CD14-positive monocyte (primary cell): ENCODE results near the gene MYO1D. TPM values are rescaled to one million over a fixed set of nuclear protein-coding genes. Genes with fewer than 3 reads are reported as not detected.

Experiments
- DNase-seq, 3 donors: peaks; one replicate each; pipeline ENCODE4 v3.0.0-alpha.2; 2011 to 2022
- H2AFZ ChIP-seq: 2 replicates; pipeline ENCODE4 v1.6.0; 2012; ENCODE audit warnings: mild to moderate bottlenecking, low read depth, low read length, inconsistent platforms; ENCODE audit not compliant: insufficient read depth, poor library complexity, severe bottlenecking
- H3K27ac ChIP-seq, 2 donors: 1 replicate in 1 of 2; 2 replicates in 1 of 2; pipeline ENCODE4 v1.5.1; 2012 to 2013; ENCODE audit warnings: low read length in 2 of 2, control low read depth in 1 of 2, inconsistent platforms in 1 of 2, low read depth in 1 of 2, mild to moderate bottlenecking in 1 of 2
- H3K27me3 ChIP-seq, 2 donors: one replicate each; pipeline versions ENCODE4 v1.6.0 to v1.6.1; 2011 to 2013; ENCODE audit warnings: low read length in 2 of 2; ENCODE audit not compliant: control insufficient read depth in 2 of 2, insufficient read depth in 2 of 2
- H3K36me3 ChIP-seq, 2 donors: replicated peaks in 1 of 2; 1 replicate in 1 of 2; 2 replicates in 1 of 2; pipeline versions ENCODE4 v1.5.1 to v1.6.1; 2012 to 2013; ENCODE audit warnings: low read length in 2 of 2, control low read depth in 1 of 2, inconsistent platforms in 1 of 2, mild to moderate bottlenecking in 1 of 2; ENCODE audit not compliant: insufficient read depth in 2 of 2, control insufficient read depth in 1 of 2
- H3K4me1 ChIP-seq, 2 donors: 1 replicate in 1 of 2; 2 replicates in 1 of 2; pipeline versions ENCODE4 v1.5.1 to v1.6.1; 2012 to 2013; ENCODE audit warnings: low read length in 2 of 2, control low read depth in 1 of 2, inconsistent platforms in 1 of 2, mild to moderate bottlenecking in 1 of 2, moderate library complexity in 1 of 2; ENCODE audit not compliant: insufficient read depth in 2 of 2, control insufficient read depth in 1 of 2
- H3K4me2 ChIP-seq: replicated peaks from 2 replicates; pipeline ENCODE3; 2012; ENCODE audit warnings: low read length, moderate library complexity, mild to moderate bottlenecking; ENCODE audit not compliant: poor library complexity, severe bottlenecking; ENCODE audit errors: extremely low read depth
- H3K4me3 ChIP-seq, 3 experiments: fragments of 200-600 bp in 1 of 3; sonication (generic) in 1 of 3; replicated peaks in 1 of 3; 1 replicate in 2 of 3; 2 replicates in 1 of 3; pipeline ENCODE4 v1.5.1; 2011 to 2013; ENCODE audit warnings: low read length in 3 of 3, mild to moderate bottlenecking in 3 of 3, control low read depth in 2 of 3, low read depth in 2 of 3, inconsistent platforms in 1 of 3, moderate library complexity in 1 of 3
- H3K79me2 ChIP-seq: 2 replicates; pipeline ENCODE4 v1.6.0; 2012; ENCODE audit warnings: mild to moderate bottlenecking, control low read depth, inconsistent platforms, low read length, moderate library complexity; ENCODE audit not compliant: insufficient read depth
- H3K9ac ChIP-seq: 2 replicates; pipeline ENCODE4 v1.6.0; 2017; ENCODE audit warnings: low read length, mild to moderate bottlenecking; ENCODE audit not compliant: insufficient read depth, poor library complexity, severe bottlenecking
- H3K9me3 ChIP-seq, 2 donors: replicated peaks in 1 of 2; 1 replicate in 1 of 2; 2 replicates in 1 of 2; pipeline versions ENCODE4 v1.5.1 to v1.6.1; 2012 to 2013; ENCODE audit warnings: low read length in 2 of 2, control low read depth in 1 of 2; ENCODE audit not compliant: control insufficient read depth in 1 of 2, insufficient read depth in 1 of 2
- H4K20me1 ChIP-seq: 2 replicates; pipeline ENCODE4 v1.6.0; 2012; ENCODE audit warnings: mild to moderate bottlenecking, low read length, control low read depth, moderate library complexity; ENCODE audit not compliant: insufficient read depth
- H3K27ac Mint-ChIP-seq, 7 donors: one replicate each; pipeline ENCODE4 v1.8.0; 2020; ENCODE audit warnings: mild to moderate bottlenecking in 7 of 7, mixed read lengths in 7 of 7, moderate library complexity in 6 of 7, inconsistent platforms in 2 of 7
- H3K27me3 Mint-ChIP-seq, 3 donors: one replicate each; pipeline ENCODE4 v1.8.0; 2021 to 2022; ENCODE audit warnings: low read depth in 3 of 3, mild to moderate bottlenecking in 3 of 3, mixed read lengths in 3 of 3, moderate library complexity in 3 of 3, inconsistent platforms in 1 of 3
- H3K36me3 Mint-ChIP-seq, 2 donors: one replicate each; pipeline ENCODE4 v1.8.0; 2020; ENCODE audit warnings: mixed read lengths in 2 of 2, inconsistent platforms in 1 of 2, mild to moderate bottlenecking in 1 of 2
- H3K4me1 Mint-ChIP-seq: one replicate; pipeline ENCODE4 v1.8.0; 2020; ENCODE audit warnings: mild to moderate bottlenecking, mixed read lengths
- H3K4me3 Mint-ChIP-seq, 2 donors: one replicate each; pipeline ENCODE4 v1.8.0; 2020; ENCODE audit warnings: mild to moderate bottlenecking in 2 of 2, mixed read lengths in 2 of 2, moderate library complexity in 1 of 2
- H3K9me3 Mint-ChIP-seq, 7 donors: one replicate each; pipeline ENCODE4 v1.8.0; 2020 to 2022; ENCODE audit warnings: mixed read lengths in 7 of 7, mild to moderate bottlenecking in 6 of 7, moderate library complexity in 6 of 7, inconsistent platforms in 2 of 7
- CTCF ChIP-seq: fragments of 200-600 bp; IDR thresholded peaks from one replicate; pipeline ENCODE4 v1.8.0; 2022; ENCODE audit warnings: antibody characterized with exemption, mild to moderate bottlenecking
- WGBS: methylation state at CpG from one replicate; pipeline ENCODE4 v1.1.5; 2013; ENCODE audit warnings: missing lambda C conversion rate; ENCODE audit not compliant: insufficient coverage; 5-methylcytosine and 5-hydroxymethylcytosine counted together
- intact Hi-C, 2 donors: fragments of 100-400 bp; cut with micrococcal nuclease; formaldehyde crosslinking; loops; one replicate each; pipeline versions ENCODE4 v1.15.0 to v1.15.1; 2023
- polyA plus RNA-seq, 3 donors: library from polyadenylated mRNA; depleted of rRNA in 1 of 3; unstranded in 2 of 3; stranded (reverse) in 1 of 3; fragments of 300-500 nt in 2 of 3; fragments of >200 nt in 1 of 3; fragmentation: Illumina TruSeq in 2 of 3; gene quantifications; 1 replicate in 2 of 3; 2 replicates in 1 of 3; pipeline ENCODE4 v1.2.3, GENCODE V29; 2012 to 2021

MYO1D gene
- polyA plus RNA-seq, 3 donors, result 0.22 to 0.39 (median 0.26) TPM

- peaks cover 30 to 41% of the 10 kb centered on the region in 2 donors for H3K27me3 ChIP-seq
- H3K79me2 ChIP-seq, result no peaks in the 10 kb centered on the region
- H3K36me3 ChIP-seq, result no peaks in the 10 kb centered on the region
- no peak overlapping the region for H3K4me2 ChIP-seq
- no peaks in the 10 kb centered on the region for H3K9me3 ChIP-seq
- Mint-ChIP-seq H3K4me1 (peaks cover 20% of the 10 kb centered on the region), H3K9me3 (peaks cover 0 to 21% (median 4%) of the 10 kb centered on the region in 7 donors), H3K27ac (peak overlapping the region in 1 of 7 donors; percentile 12), H3K27me3 (peaks cover 43 to 49% (median 45%) of the 10 kb centered on the region in 3 donors), H3K36me3 (peaks cover 6 to 17% of the 10 kb centered on the region in 2 donors), H3K4me3 (peak overlapping the region in 1 of 2 donors; percentile 93)
- TF ChIP-seq CTCF, result no peak
- 100% methylated on average over 4 of the region's 7 CpGs for WGBS
- intact Hi-C loops, result no loop called here
- no peak overlapping the region for H2AFZ ChIP-seq
- DNase-seq, result no peak
- H4K20me1 ChIP-seq, result no peaks in the 10 kb centered on the region
- no peak overlapping the region for H3K9ac ChIP-seq
- no peak overlapping the region for H3K4me3 ChIP-seq
- H3K4me1 ChIP-seq, result peaks cover 15 to 19% of the 10 kb centered on the region in 2 donors
- no peak overlapping the region for H3K27ac ChIP-seq
Measured at GRCh38 chr17:32517982-32518381, 358.9 kb downstream of the MYO1D start.

GRCh38 chr17:32516940-32517701 lies 359.8 kb downstream of the MYO1D start:
- Histone ChIP-seq H3K9me3 (no peaks in the 10 kb centered on the region), H3K4me2 (no peak overlapping the region), H3K27ac (no peak overlapping the region), H3K79me2 (no peaks in the 10 kb centered on the region), H3K27me3 (peaks cover 30 to 41% of the 10 kb centered on the region in 2 donors), H3K4me3 (no peak overlapping the region), H4K20me1 (no peaks in the 10 kb centered on the region), H2AFZ (no peak overlapping the region), H3K4me1 (peaks cover 15 to 19% of the 10 kb centered on the region in 2 donors), H3K9ac (no peak overlapping the region), H3K36me3 (no peaks in the 10 kb centered on the region)
- Mint-ChIP-seq H3K4me1 (peaks cover 20% of the 10 kb centered on the region), H3K27me3 (peaks cover 42 to 49% (median 44%) of the 10 kb centered on the region in 3 donors), H3K9me3 (peaks cover 0 to 21% (median 4%) of the 10 kb centered on the region in 7 donors), H3K27ac (no peak overlapping the region), H3K36me3 (peaks cover 6 to 17% of the 10 kb centered on the region in 2 donors), H3K4me3 (peak overlapping the region in 1 of 2 donors; percentile 26)
- intact Hi-C loops, result no loop called here
- no peak for TF ChIP-seq CTCF
- no peak for DNase-seq
- WGBS, result 86% methylated on average over 11 of the region's 12 CpGs
